A673 (cell line): ENCODE results near the gene CDH1. TPM values are rescaled to one million over a fixed set of nuclear protein-coding genes. Genes with fewer than 3 reads are reported as not detected.
A peak's percentile ranks its signal among the peaks of the same experiment; 100 is the strongest.

Experiments
- BruUV-seq: library from RNA; stranded (reverse); fragments of 400-500 nt; replicated peaks from 2 replicates; lab custom pipeline; 2021; lab: Mats Ljungman, UMichigan
- CTCF ChIA-PET: fragments of 300-600 bp; sonication (Branson Sonifier 250); formaldehyde crosslinking; loops from one replicate; lab custom pipeline; 2022; ENCODE audit warnings: antibody characterized with exemption; lab: Charles Lee
- POLR2A ChIA-PET: fragments of 300-600 bp; sonication (Branson Sonifier 250); formaldehyde crosslinking; loops from one replicate; lab custom pipeline; 2022; ENCODE audit warnings: antibody characterized with exemption; ENCODE audit not compliant: low non-redundant PET; lab: Charles Lee
- DNase-seq: peaks from one replicate; pipeline ENCODE4 v3.0.0-alpha.2; 2015; ENCODE audit warnings: low spot score
- H3K27ac ChIP-seq: fragments of 200-600 bp; sonication (generic); 2 replicates; pipeline ENCODE4 v1.5.1; 2016; ENCODE audit warnings: mixed run types, low read depth, mild to moderate bottlenecking, mixed read lengths, antibody characterized with exemption, low read length; ENCODE audit not compliant: poor library complexity, severe bottlenecking
- H3K27me3 ChIP-seq: fragments of 200-600 bp; sonication (generic); replicated peaks from 2 replicates; pipeline ENCODE4 v1.6.1; 2017; ENCODE audit warnings: mixed run types, low read depth, mild to moderate bottlenecking, mixed read lengths, antibody characterized with exemption, low read length; ENCODE audit not compliant: insufficient read depth, poor library complexity
- H3K36me3 ChIP-seq: fragments of 200-600 bp; sonication (generic); 2 replicates; pipeline ENCODE4 v1.6.1; 2016; ENCODE audit warnings: mixed run types, mild to moderate bottlenecking, mixed read lengths, antibody characterized with exemption, low read length; ENCODE audit not compliant: insufficient read depth, poor library complexity, severe bottlenecking
- H3K4me1 ChIP-seq: fragments of 200-600 bp; sonication (generic); 2 replicates; pipeline ENCODE4 v1.6.1; 2017; ENCODE audit warnings: mixed run types, mild to moderate bottlenecking, mixed read lengths, antibody characterized with exemption, low read length; ENCODE audit not compliant: insufficient read depth, poor library complexity, severe bottlenecking
- H3K4me3 ChIP-seq: fragments of 200-600 bp; sonication (generic); 2 replicates; pipeline ENCODE4 v1.5.1; 2016; ENCODE audit warnings: low read depth, mixed run types, mild to moderate bottlenecking, mixed read lengths, low read length; ENCODE audit not compliant: poor library complexity, severe bottlenecking
- H3K9me3 ChIP-seq: fragments of 200-600 bp; sonication (generic); 2 replicates; pipeline ENCODE4 v1.6.1; 2016; ENCODE audit warnings: mixed run types, low read depth, mild to moderate bottlenecking, mixed read lengths, antibody characterized with exemption, low read length; ENCODE audit not compliant: poor library complexity, severe bottlenecking
- CTCF ChIP-seq: fragments of 300-800, 200-600 bp; sonication (generic); conservative IDR thresholded peaks from 2 replicates; pipeline ENCODE4 v1.5.1; 2017; ENCODE audit warnings: low read depth, mild to moderate bottlenecking, antibody characterized with exemption, low read length, moderate library complexity, mixed read lengths
- EZH2 ChIP-seq: fragments of 200-600 bp; sonication (generic); IDR thresholded peaks from 2 replicates; pipeline ENCODE4 v1.6.1; 2017; ENCODE audit warnings: borderline replicate concordance, low read depth, mild to moderate bottlenecking, mixed read lengths, antibody characterized with exemption, low read length; ENCODE audit not compliant: poor library complexity, severe bottlenecking
- intact Hi-C: fragments of 100-400 bp; cut with micrococcal nuclease; formaldehyde crosslinking; loops from one replicate; pipeline ENCODE4 v1.10.0; 2022; ENCODE audit not compliant: unreplicated experiment
- total RNA-seq: library from RNA; stranded (reverse); gene quantifications from 2 replicates; pipeline ENCODE4 v1.2.3, GENCODE V29; 2021

The CDH1 gene
- total RNA-seq, 1 experiment from 2014 or later = 0.06 TPM

- no peaks in the 10 kb centered on the region for H3K27me3 ChIP-seq
- no peaks in the 10 kb centered on the region for H3K36me3 ChIP-seq
- H3K27ac ChIP-seq = no peak overlapping the region
- ChIA-PET POLR2A (no interaction called here), CTCF (no interaction called here)
- no TSS peak for BruUV-seq
- H3K4me3 ChIP-seq = no peak overlapping the region
- TF ChIP-seq CTCF (no peak), EZH2 (no peak)
- intact Hi-C loops = no loop called here
- H3K4me1 ChIP-seq = peaks cover 21% of the 10 kb centered on the region
- H3K9me3 ChIP-seq = no peaks in the 10 kb centered on the region
- DNase-seq = no peak
These were observed 146.6 kb downstream of the CDH1 start for GRCh38 chr16:68883685-68884084.

DNA sequence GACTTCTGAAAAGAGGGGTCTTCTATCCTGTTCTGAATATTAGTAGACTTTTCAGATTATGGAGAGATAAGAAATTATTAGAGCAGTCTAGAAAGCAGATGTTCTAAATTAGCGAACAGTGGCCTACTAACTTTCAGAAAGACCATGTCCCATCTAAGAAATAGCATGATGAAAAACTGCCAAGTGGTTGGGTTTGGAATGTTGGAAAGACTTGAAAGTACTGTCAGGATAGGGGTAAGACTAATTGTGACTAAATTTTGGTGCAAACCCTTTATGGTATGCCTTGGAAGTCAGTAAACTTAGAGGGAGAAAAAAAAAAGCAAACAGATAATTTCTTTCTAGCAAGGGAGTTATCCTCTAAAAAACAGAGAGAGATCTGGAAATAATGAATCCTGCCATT, 147.3 kb downstream of the CDH1 start:
- CTCF ChIA-PET = no interaction called here
- H3K4me1 ChIP-seq = peaks cover 21% of the 10 kb centered on the region
- no peak overlapping the region for H3K4me3 ChIP-seq
- POLR2A ChIA-PET = no interaction called here
- no peaks in the 10 kb centered on the region for H3K9me3 ChIP-seq
- no peak for DNase-seq
- H3K36me3 ChIP-seq = no peaks in the 10 kb centered on the region
- no TSS peak for BruUV-seq
- no peak for TF ChIP-seq CTCF
- TF ChIP-seq EZH2 = no peak
- peak overlapping the region; percentile 38 for H3K27ac ChIP-seq
- H3K27me3 ChIP-seq = no peaks in the 10 kb centered on the region
- intact Hi-C loops = no loop called here

Other genes starting within 250 kb of the CDH1 start
- 17.5 and 25.7 TPM in 2 replicates for gene ZFP90, start 198.0 kb upstream of the CDH1 start, total RNA-seq
- gene CDH3, start 92.0 kb upstream of the CDH1 start, total RNA-seq = 0.15 TPM in 1 of 2 replicates, not detected in the other
- gene TANGO6, start 106.2 kb downstream of the CDH1 start, total RNA-seq = 15.8 and 18.0 TPM in 2 replicates